ENCODE data around the gene KIAA1614. TPM values are rescaled to one million over a fixed set of nuclear protein-coding genes. Genes with fewer than 3 reads are reported as not detected.

The KIAA1614 gene
- polyA plus RNA-seq, 4 donors, result 0.89 to 2.1 (median 1.4) TPM; not detected in 1

- no peaks in the 10 kb centered on the region for H3K9me3 ChIP-seq (ENCODE audit: control insufficient read depth in 2 of 2, insufficient read depth in 1 of 2, low read depth in 1 of 2, low read length in 1 of 2)
- no peak overlapping the region for H3K4me3 ChIP-seq (ENCODE audit: low read depth in 1 of 3, low read length in 3 of 3)
- DNase-seq, result no peak
- H3K27me3 ChIP-seq (ENCODE audit: control insufficient read depth in 3 of 3, insufficient read depth in 3 of 3, low read length in 3 of 3), result no peaks in the 10 kb centered on the region
- peaks cover 0 to 3% (median 0%) of the 10 kb centered on the region in 3 donors for H3K4me1 ChIP-seq (ENCODE audit: control insufficient read depth in 3 of 3, insufficient read depth in 2 of 3, low read depth in 1 of 3, low read length in 2 of 3)
- no peak overlapping the region for H3K27ac ChIP-seq (ENCODE audit: low read depth in 1 of 3, low read length in 2 of 3)
- peaks cover 0 to 2% (median 0%) of the 10 kb centered on the region in 3 donors for H3K36me3 ChIP-seq (ENCODE audit: control insufficient read depth in 3 of 3, insufficient read depth in 2 of 3, low read depth in 1 of 3, low read length in 3 of 3)
- 73 to 92% (median 74%) methylated on average over 1 of the region's 1 CpG for WGBS, 3 donors
- no peak for FAIRE-seq
These were observed 23.8 kb upstream of the KIAA1614 start for GRCh38 chr1:180888870-180889269.

- H3K4me1 ChIP-seq (ENCODE audit: control insufficient read depth in 3 of 3, insufficient read depth in 2 of 3, low read depth in 1 of 3, low read length in 2 of 3), result peaks cover 0 to 3% (median 0%) of the 10 kb centered on the region in 3 donors
- H3K27me3 ChIP-seq (ENCODE audit: control insufficient read depth in 3 of 3, insufficient read depth in 3 of 3, low read length in 3 of 3), result no peaks in the 10 kb centered on the region
- H3K27ac ChIP-seq (ENCODE audit: low read depth in 1 of 3, low read length in 2 of 3), result no peak overlapping the region
- FAIRE-seq (no peak), DNase-seq (no peak)
- no peaks in the 10 kb centered on the region for H3K9me3 ChIP-seq (ENCODE audit: control insufficient read depth in 2 of 2, insufficient read depth in 1 of 2, low read depth in 1 of 2, low read length in 1 of 2)
- H3K36me3 ChIP-seq (ENCODE audit: control insufficient read depth in 3 of 3, insufficient read depth in 2 of 3, low read depth in 1 of 3, low read length in 3 of 3), result peaks cover 0 to 2% (median 0%) of the 10 kb centered on the region in 3 donors
- 87 to 91% (median 89%) methylated on average over 2 of the region's 2 CpGs for WGBS, 3 donors
- H3K4me3 ChIP-seq (ENCODE audit: low read depth in 1 of 3, low read length in 3 of 3), result no peak overlapping the region
These were observed 23.4 kb upstream of the KIAA1614 start for GRCh38 chr1:180889325-180889724.

GRCh38 chr1:180892272-180892671 lies 20.4 kb upstream of the KIAA1614 start:
- no peak overlapping the region for H3K4me3 ChIP-seq (ENCODE audit: low read depth in 1 of 3, low read length in 3 of 3)
- H3K27me3 ChIP-seq (ENCODE audit: control insufficient read depth in 3 of 3, insufficient read depth in 3 of 3, low read length in 3 of 3), result no peaks in the 10 kb centered on the region
- no peaks in the 10 kb centered on the region for H3K9me3 ChIP-seq (ENCODE audit: control insufficient read depth in 2 of 2, insufficient read depth in 1 of 2, low read depth in 1 of 2, low read length in 1 of 2)
- no peak for FAIRE-seq
- peaks cover 0 to 2% (median 0%) of the 10 kb centered on the region in 3 donors for H3K36me3 ChIP-seq (ENCODE audit: control insufficient read depth in 3 of 3, insufficient read depth in 2 of 3, low read depth in 1 of 3, low read length in 3 of 3)
- no peak for DNase-seq
- no peak overlapping the region for H3K27ac ChIP-seq (ENCODE audit: low read depth in 1 of 3, low read length in 2 of 3)
- H3K4me1 ChIP-seq (ENCODE audit: control insufficient read depth in 3 of 3, insufficient read depth in 2 of 3, low read depth in 1 of 3, low read length in 2 of 3), result peaks cover 0 to 3% (median 0%) of the 10 kb centered on the region in 3 donors
- 89 to 93% (median 89%) methylated on average over 5 of the region's 5 CpGs for WGBS, 3 donors

DNA sequence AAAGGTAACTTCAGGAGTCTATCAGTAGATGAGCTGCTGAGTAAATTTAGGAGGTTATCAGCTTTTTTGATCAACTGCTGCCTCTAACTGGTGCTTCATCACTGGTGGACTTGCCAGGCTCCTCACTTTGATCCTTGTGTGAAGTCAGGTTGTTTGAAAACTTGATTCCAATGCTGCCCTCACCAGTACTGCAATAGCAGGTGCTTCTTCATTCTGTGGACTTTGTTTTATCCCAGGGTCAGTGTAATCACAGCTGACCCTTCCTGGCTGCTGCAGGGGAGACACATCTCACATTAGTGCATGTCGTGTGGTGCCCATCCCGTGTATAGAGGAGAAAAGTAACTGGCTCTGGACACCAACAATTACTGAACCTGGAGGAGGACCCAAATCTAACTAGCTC lies 20.0 kb upstream of the KIAA1614 start:
- FAIRE-seq, result no peak
- H3K36me3 ChIP-seq (ENCODE audit: control insufficient read depth in 3 of 3, insufficient read depth in 2 of 3, low read depth in 1 of 3, low read length in 3 of 3), result peaks cover 0 to 2% (median 0%) of the 10 kb centered on the region in 3 donors
- H3K4me1 ChIP-seq (ENCODE audit: control insufficient read depth in 3 of 3, insufficient read depth in 2 of 3, low read depth in 1 of 3, low read length in 2 of 3), result no peaks in the 10 kb centered on the region
- H3K27me3 ChIP-seq (ENCODE audit: control insufficient read depth in 3 of 3, insufficient read depth in 3 of 3, low read length in 3 of 3), result no peaks in the 10 kb centered on the region
- H3K9me3 ChIP-seq (ENCODE audit: control insufficient read depth in 2 of 2, insufficient read depth in 1 of 2, low read depth in 1 of 2, low read length in 1 of 2), result no peaks in the 10 kb centered on the region
- no peak for DNase-seq
- WGBS, 3 donors, result 38 to 79% (median 70%) methylated on average over 2 of the region's 2 CpGs
- H3K27ac ChIP-seq (ENCODE audit: low read depth in 1 of 3, low read length in 2 of 3), result no peak overlapping the region
- no peak overlapping the region for H3K4me3 ChIP-seq (ENCODE audit: low read depth in 1 of 3, low read length in 3 of 3)

- Histone ChIP-seq H3K27me3 (ENCODE audit: control insufficient read depth in 3 of 3, insufficient read depth in 3 of 3, low read length in 3 of 3) (no peaks in the 10 kb centered on the region), H3K4me1 (ENCODE audit: control insufficient read depth in 3 of 3, insufficient read depth in 2 of 3, low read depth in 1 of 3, low read length in 2 of 3) (peaks cover 0 to 5% (median 0%) of the 10 kb centered on the region in 3 donors), H3K9me3 (ENCODE audit: control insufficient read depth in 2 of 2, insufficient read depth in 1 of 2, low read depth in 1 of 2, low read length in 1 of 2) (no peaks in the 10 kb centered on the region), H3K27ac (ENCODE audit: low read depth in 1 of 3, low read length in 2 of 3) (no peak overlapping the region), H3K4me3 (ENCODE audit: low read depth in 1 of 3, low read length in 3 of 3) (no peak overlapping the region), H3K36me3 (ENCODE audit: control insufficient read depth in 3 of 3, insufficient read depth in 2 of 3, low read depth in 1 of 3, low read length in 3 of 3) (no peaks in the 10 kb centered on the region)
- FAIRE-seq, result no peak
- 67 to 80% (median 78%) methylated on average over 3 of the region's 3 CpGs for WGBS, 3 donors
- DNase-seq, result no peak
These were observed 19.1 kb upstream of the KIAA1614 start for GRCh38 chr1:180893614-180894013.

- H3K4me3 ChIP-seq (ENCODE audit: low read depth in 1 of 3, low read length in 3 of 3), result no peak overlapping the region
- H3K27me3 ChIP-seq (ENCODE audit: control insufficient read depth in 3 of 3, insufficient read depth in 3 of 3, low read length in 3 of 3), result no peaks in the 10 kb centered on the region
- peaks cover 0 to 5% (median 0%) of the 10 kb centered on the region in 3 donors for H3K4me1 ChIP-seq (ENCODE audit: control insufficient read depth in 3 of 3, insufficient read depth in 2 of 3, low read depth in 1 of 3, low read length in 2 of 3)
- WGBS, 3 donors, result 94 to 98% (median 98%) methylated on average over 3 of the region's 3 CpGs
- DNase-seq (no peak), FAIRE-seq (no peak)
- H3K9me3 ChIP-seq (ENCODE audit: control insufficient read depth in 2 of 2, insufficient read depth in 1 of 2, low read depth in 1 of 2, low read length in 1 of 2), result no peaks in the 10 kb centered on the region
- no peaks in the 10 kb centered on the region for H3K36me3 ChIP-seq (ENCODE audit: control insufficient read depth in 3 of 3, insufficient read depth in 2 of 3, low read depth in 1 of 3, low read length in 3 of 3)
- H3K27ac ChIP-seq (ENCODE audit: low read depth in 1 of 3, low read length in 2 of 3), result no peak overlapping the region
These were observed 16.5 kb upstream of the KIAA1614 start for GRCh38 chr1:180896161-180896560.

DNA sequence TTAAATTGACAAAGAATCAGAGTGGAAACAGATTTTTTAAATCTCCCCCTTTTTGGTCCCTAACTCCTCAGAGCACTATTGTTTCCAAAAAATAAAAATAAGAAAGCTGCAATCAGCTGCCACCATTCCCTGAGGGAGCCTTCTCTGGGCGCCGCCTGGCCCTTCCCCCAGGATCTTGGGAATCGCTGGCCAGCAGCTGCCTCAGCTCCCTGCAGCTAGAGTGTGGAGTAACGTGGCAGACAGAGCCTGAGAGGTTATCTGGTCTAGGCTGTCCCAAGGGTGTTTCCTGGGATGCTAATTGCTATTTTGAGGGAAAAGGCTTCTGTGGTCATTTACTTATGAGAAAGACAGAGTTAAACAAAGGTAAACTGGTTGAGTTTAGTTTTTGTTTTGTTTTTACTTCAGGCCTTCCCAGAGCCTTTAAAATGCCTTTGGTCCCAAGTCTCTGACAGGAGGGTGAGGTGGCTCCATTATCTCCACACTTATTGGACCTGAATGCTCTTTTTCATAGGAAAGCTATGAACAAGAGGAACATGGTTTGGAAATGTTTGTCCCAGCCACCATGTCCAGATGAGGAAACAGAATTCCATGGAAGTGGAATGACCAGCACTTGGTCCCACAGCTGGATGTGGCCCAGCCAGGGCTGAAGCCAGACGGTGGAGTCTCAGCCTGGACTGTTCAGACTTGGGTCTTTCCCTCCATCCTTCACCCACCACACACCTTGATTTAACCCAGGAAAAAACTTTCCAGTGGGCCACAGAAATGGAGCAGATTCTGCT lies 14.1 kb upstream of the KIAA1614 start:
- Histone ChIP-seq H3K27me3 (ENCODE audit: control insufficient read depth in 3 of 3, insufficient read depth in 3 of 3, low read length in 3 of 3) (no peaks in the 10 kb centered on the region), H3K9me3 (ENCODE audit: control insufficient read depth in 2 of 2, insufficient read depth in 1 of 2, low read depth in 1 of 2, low read length in 1 of 2) (no peaks in the 10 kb centered on the region), H3K36me3 (ENCODE audit: control insufficient read depth in 3 of 3, insufficient read depth in 2 of 3, low read depth in 1 of 3, low read length in 3 of 3) (no peaks in the 10 kb centered on the region), H3K27ac (ENCODE audit: low read depth in 1 of 3, low read length in 2 of 3) (no peak overlapping the region), H3K4me3 (ENCODE audit: low read depth in 1 of 3, low read length in 3 of 3) (no peak overlapping the region), H3K4me1 (ENCODE audit: control insufficient read depth in 3 of 3, insufficient read depth in 2 of 3, low read depth in 1 of 3, low read length in 2 of 3) (peaks cover 0 to 5% (median 0%) of the 10 kb centered on the region in 3 donors)
- 41 to 58% (median 44%) methylated on average over 5 of the region's 5 CpGs for WGBS, 3 donors
- DNase-seq (no peak), FAIRE-seq (no peak)

- 89 to 97% (median 91%) methylated on average over 7 of the region's 7 CpGs for WGBS, 3 donors
- no peak for DNase-seq
- Histone ChIP-seq H3K27ac (ENCODE audit: low read depth in 1 of 3, low read length in 2 of 3) (no peak overlapping the region), H3K4me3 (ENCODE audit: low read depth in 1 of 3, low read length in 3 of 3) (no peak overlapping the region), H3K9me3 (ENCODE audit: control insufficient read depth in 2 of 2, insufficient read depth in 1 of 2, low read depth in 1 of 2, low read length in 1 of 2) (no peaks in the 10 kb centered on the region), H3K36me3 (ENCODE audit: control insufficient read depth in 3 of 3, insufficient read depth in 2 of 3, low read depth in 1 of 3, low read length in 3 of 3) (no peaks in the 10 kb centered on the region), H3K27me3 (ENCODE audit: control insufficient read depth in 3 of 3, insufficient read depth in 3 of 3, low read length in 3 of 3) (no peaks in the 10 kb centered on the region), H3K4me1 (ENCODE audit: control insufficient read depth in 3 of 3, insufficient read depth in 2 of 3, low read depth in 1 of 3, low read length in 2 of 3) (peaks cover 0 to 5% (median 0%) of the 10 kb centered on the region in 3 donors)
- FAIRE-seq, result no peak
These were observed 13.4 kb upstream of the KIAA1614 start for GRCh38 chr1:180899262-180899661.
